GM23338 (cell line): ENCODE measurements around the gene SLC2A2. TPM values are rescaled to one million over a fixed set of nuclear protein-coding genes. Genes with fewer than 3 reads are reported as not detected.

Experiments
- ATAC-seq: fragments of 200-7000 bp; cut with Tn5 transposase; 3 replicates; pipeline ENCODE4 v1.9.1; 2020
- DNase-seq: peaks from one replicate; pipeline ENCODE4 v3.0.0-alpha.2; 2015; ENCODE audit warnings: low spot score
- H2AFZ ChIP-seq: fragments of 200-600 bp; sonication (generic); 2 replicates; pipeline ENCODE4 v1.8.0; 2016; ENCODE audit warnings: antibody characterized with exemption, mild to moderate bottlenecking, moderate library complexity
- H3F3A ChIP-seq: fragments of 200-600 bp; sonication (generic); replicated peaks from 2 replicates; pipeline ENCODE4 v1.8.0; 2017; ENCODE audit warnings: antibody characterized with exemption, mixed run types, low read depth
- H3K27ac ChIP-seq: fragments of 200-600 bp; sonication (generic); 2 replicates; pipeline ENCODE4 v1.6.1; 2016; ENCODE audit warnings: low read depth
- H3K27me3 ChIP-seq: fragments of 200-600 bp; sonication (generic); 2 replicates; pipeline ENCODE4 v1.8.0; 2016; ENCODE audit warnings: mild to moderate bottlenecking, mixed run types, moderate library complexity; ENCODE audit not compliant: insufficient read depth
- H3K36me3 ChIP-seq: fragments of 200-600 bp; sonication (generic); 2 replicates; pipeline ENCODE4 v1.8.0; 2016; ENCODE audit warnings: mild to moderate bottlenecking; ENCODE audit not compliant: insufficient read depth
- H3K4me1 ChIP-seq: fragments of 200-600 bp; sonication (generic); 2 replicates; pipeline ENCODE4 v1.8.0; 2016; ENCODE audit warnings: mild to moderate bottlenecking, moderate library complexity; ENCODE audit not compliant: insufficient read depth
- H3K4me2 ChIP-seq: fragments of 200-600 bp; sonication (generic); 2 replicates; pipeline ENCODE4 v1.7.1; 2017; ENCODE audit warnings: mixed run types
- H3K4me3 ChIP-seq: fragments of 200-600 bp; sonication (generic); 2 replicates; pipeline ENCODE4 v1.6.1; 2016; ENCODE audit warnings: mixed run types
- H3K79me2 ChIP-seq: fragments of 200-600 bp; sonication (generic); replicated peaks from 2 replicates; pipeline ENCODE4 v1.8.0; 2017; ENCODE audit warnings: mild to moderate bottlenecking; ENCODE audit not compliant: insufficient read depth
- H3K9me2 ChIP-seq: fragments of 200-600 bp; sonication (generic); 2 replicates; pipeline ENCODE4 v1.8.0; 2017; ENCODE audit not compliant: insufficient read depth
- H4K20me1 ChIP-seq: fragments of 200-600 bp; sonication (generic); replicated peaks from 2 replicates; pipeline ENCODE4 v1.8.0; 2017; ENCODE audit warnings: mild to moderate bottlenecking; ENCODE audit not compliant: insufficient read depth
- H3K27ac Mint-ChIP-seq: 2 replicates; pipeline ENCODE4 v1.8.0; 2020; ENCODE audit warnings: inconsistent platforms, mild to moderate bottlenecking, moderate library complexity, mixed read lengths
- H3K27me3 Mint-ChIP-seq: 3 replicates; pipeline ENCODE4 v1.8.0; 2022; ENCODE audit warnings: low read depth, mild to moderate bottlenecking, moderate library complexity, mixed read lengths, inconsistent platforms; ENCODE audit not compliant: insufficient read depth, poor library complexity
- H3K36me3 Mint-ChIP-seq: 3 replicates; pipeline ENCODE4 v1.8.0; 2021; ENCODE audit warnings: low read depth, mild to moderate bottlenecking, inconsistent platforms, moderate library complexity, mixed read lengths
- H3K4me1 Mint-ChIP-seq: 3 replicates; pipeline ENCODE4 v1.8.0; 2020; ENCODE audit warnings: mild to moderate bottlenecking, inconsistent platforms, mixed read lengths
- H3K4me3 Mint-ChIP-seq: 3 replicates; pipeline ENCODE4 v1.8.0; 2021; ENCODE audit warnings: moderate library complexity, mild to moderate bottlenecking, inconsistent platforms, mixed read lengths
- H3K9me3 Mint-ChIP-seq: 3 replicates; pipeline ENCODE4 v1.8.0; 2020; ENCODE audit warnings: moderate library complexity, mild to moderate bottlenecking, inconsistent platforms, mixed read lengths
- CREB1 ChIP-seq: fragments of 250-450 bp; sonication (Bioruptor Pico); IDR thresholded peaks from 2 replicates; pipeline ENCODE4 v1.5.0; 2020; ENCODE audit warnings: low read depth, mild to moderate bottlenecking, moderate library complexity
- CTCF ChIP-seq, 2 experiments: fragments of 200-600 bp in 1 of 2; sonication (generic) in 1 of 2; conservative IDR thresholded peaks; 2 replicates each; pipeline versions ENCODE4 v1.5.1 to v1.6.1; 2016 to 2017; ENCODE audit warnings: antibody characterized with exemption in 2 of 2, low read depth in 2 of 2, mild to moderate bottlenecking in 2 of 2, moderate library complexity in 1 of 2
- ETS1 ChIP-seq: IDR thresholded peaks from 2 replicates; pipeline ENCODE4 v1.6.1; 2016; ENCODE audit warnings: antibody characterized with exemption
- EZH2phosphoT487 ChIP-seq: fragments of 200-600 bp; sonication (generic); IDR thresholded peaks from one replicate; pipeline ENCODE4 v1.8.1; 2018; ENCODE audit warnings: antibody characterized with exemption; ENCODE audit not compliant: unreplicated experiment
- JUNB ChIP-seq: IDR thresholded peaks from one replicate; pipeline ENCODE4 v1.6.1; 2016; ENCODE audit warnings: antibody characterized with exemption; ENCODE audit not compliant: unreplicated experiment
- NANOG ChIP-seq: IDR thresholded peaks from 2 replicates; pipeline ENCODE4 v1.6.1; 2016; ENCODE audit warnings: antibody characterized with exemption, borderline replicate concordance
- POLR2AphosphoS5 ChIP-seq: IDR thresholded peaks from 2 replicates; pipeline ENCODE4 v1.6.1; 2016; ENCODE audit warnings: antibody characterized with exemption, low read depth
- REST ChIP-seq: IDR thresholded peaks from one replicate; pipeline ENCODE4 v1.6.1; 2018; ENCODE audit warnings: antibody characterized with exemption; ENCODE audit not compliant: unreplicated experiment
- STAT1 ChIP-seq: IDR thresholded peaks from one replicate; pipeline ENCODE4 v1.6.1; 2016; ENCODE audit warnings: antibody characterized with exemption; ENCODE audit not compliant: unreplicated experiment
- ZNF114 ChIP-seq: fragments of 250-450 bp; sonication (Bioruptor Pico); IDR thresholded peaks from 2 replicates; pipeline ENCODE4 v1.5.0; 2020; ENCODE audit warnings: mild to moderate bottlenecking, moderate library complexity
- ZNF331 ChIP-seq: fragments of 250-450 bp; sonication (Bioruptor Pico); IDR thresholded peaks from 2 replicates; pipeline ENCODE4 v1.5.0; 2020; ENCODE audit warnings: low read depth, mild to moderate bottlenecking, moderate library complexity
- ZNF462 ChIP-seq: fragments of 250-450 bp; sonication (Bioruptor Pico); IDR thresholded peaks from 2 replicates; pipeline ENCODE4 v1.5.0; 2020; ENCODE audit warnings: mild to moderate bottlenecking, moderate library complexity
- polyA plus RNA-seq: library from polyadenylated mRNA; unstranded; fragments of >200 nt; fragmentation: Nextera tagmentation; extraction: Ambion mirVana; gene quantifications from 2 replicates; pipeline ENCODE4 v1.2.1, GENCODE V29; 2016
- total RNA-seq: library from RNA; depleted of rRNA; stranded (reverse); fragments of >200 nt; shearing (Covaris generic); gene quantifications from 2 replicates; pipeline ENCODE4 v1.2.3, GENCODE V29; 2014

SLC2A2 gene
- total and polyA plus RNA-seq, 2 experiments from 2014 or later = not detected

- TF ChIP-seq STAT1 (no peak), JUNB (no peak), REST (no peak), CREB1 (CRISPR knock-in tag) (no peak)
Measured at GRCh38 chr3:170976190-170976519, 50.4 kb downstream of the SLC2A2 start (continued).

- peaks cover 8% of the 10 kb centered on the region for H3K4me1 Mint-ChIP-seq
- H3K79me2 ChIP-seq = no peaks in the 10 kb centered on the region
- no peaks in the 10 kb centered on the region for H3K4me1 ChIP-seq
- no peaks in the 10 kb centered on the region for H4K20me1 ChIP-seq
- H3F3A ChIP-seq = no peaks in the 10 kb centered on the region
- no peaks in the 10 kb centered on the region for H3K36me3 Mint-ChIP-seq
- no peaks in the 10 kb centered on the region for H3K36me3 ChIP-seq
- H3K27me3 Mint-ChIP-seq = no peaks in the 10 kb centered on the region
- no peak overlapping the region for H3K27ac Mint-ChIP-seq
- no peaks in the 10 kb centered on the region for H3K27me3 ChIP-seq
- no peak overlapping the region for H3K4me2 ChIP-seq
- no peak for DNase-seq
- H3K9me3 Mint-ChIP-seq = peaks cover 5% of the 10 kb centered on the region; the same call in 2 of the 3 replicates
- H3K4me3 ChIP-seq = no peak overlapping the region
- no peak overlapping the region for H3K4me3 Mint-ChIP-seq
- no peak for ATAC-seq
- H3K27ac ChIP-seq = no peak overlapping the region
- H3K9me2 ChIP-seq = peaks cover 7% of the 10 kb centered on the region
- H2AFZ ChIP-seq = no peak overlapping the region
- no peak for TF ChIP-seq EZH2phosphoT487
- TF ChIP-seq NANOG = no peak
- TF ChIP-seq ZNF462 = no peak
- TF ChIP-seq JUNB = no peak
- TF ChIP-seq ETS1 = no peak
- TF ChIP-seq POLR2AphosphoS5 = no peak
- no peak for TF ChIP-seq ZNF331 (CRISPR knock-in tag)
- TF ChIP-seq CTCF (conservative IDR thresholded peaks at IDR 0.05; ENCODE audit: low read depth in 2 of 2) = no peak
- TF ChIP-seq CREB1 (CRISPR knock-in tag) = no peak
- TF ChIP-seq ZNF114 = no peak
Measured at GRCh38 chr3:170975283-170976189, 51.0 kb downstream of the SLC2A2 start.
